HCT116 (cell line): ENCODE results near the gene ACTR6. TPM values are rescaled to one million over a fixed set of nuclear protein-coding genes. Genes with fewer than 3 reads are reported as not detected.

Source experiments
- ATAC-seq: fragments of 200-7000 bp; cut with Tn5 transposase; 2 replicates; pipeline ENCODE4 v1.9.1; 2020; ENCODE audit warnings: mild to moderate bottlenecking, moderate library complexity
- BruUV-seq: library from RNA; stranded (reverse); fragments of 400-500 nt; replicated peaks from 2 replicates; lab custom pipeline; 2021; lab: Mats Ljungman, UMichigan
- CTCF ChIA-PET: fragments of 300-600 bp; sonication (Branson Sonifier 250); formaldehyde crosslinking; loops from one replicate; lab custom pipeline; 2021; ENCODE audit warnings: antibody characterized with exemption; lab: Charles Lee
- POLR2A ChIA-PET: fragments of 300-600, 350-600 bp; sonication (Branson Sonifier 250); formaldehyde crosslinking; loops from one replicate; lab custom pipeline; 2021; ENCODE audit warnings: antibody characterized with exemption; lab: Charles Lee
- RAD21 ChIA-PET, 2 experiments: fragments of 300-600 bp; sonication (Branson Sonifier 250); formaldehyde crosslinking; loops; one replicate each; lab custom pipeline; 2023; ENCODE audit warnings: low total read pairs in 2 of 2; ENCODE audit not compliant: uncharacterized antibody in 2 of 2, unreplicated experiment in 2 of 2, low non-redundant PET in 1 of 2; lab: Charles Lee
- DNase-seq: peaks from one replicate; pipeline ENCODE4 v3.0.0-alpha.2; 2010; ENCODE audit warnings: low read depth, low spot score
- H2AFZ ChIP-seq: fragments of 200-600 bp; shearing (Covaris generic), sonication (generic); 2 replicates; pipeline ENCODE4 v1.6.1; 2017; ENCODE audit warnings: low read depth, mixed run types, mixed read lengths, antibody characterized with exemption, low read length; ENCODE audit not compliant: poor library complexity, severe bottlenecking
- H3K27ac ChIP-seq: 2 replicates; pipeline ENCODE4 v1.5.1; 2012; ENCODE audit warnings: low read depth, low read length
- H3K27me3 ChIP-seq: fragments of 200-600 bp; sonication (generic); 2 replicates; pipeline ENCODE4 v1.6.1; 2016; ENCODE audit warnings: mixed run types, low read length, mixed read lengths; ENCODE audit not compliant: insufficient read depth
- H3K36me3 ChIP-seq, 2 experiments: fragments of 200-500 bp in 1 of 2; fragments of 200-600 bp in 1 of 2; sonication (Bioruptor generic) in 1 of 2; sonication (generic) in 1 of 2; 2 replicates each; pipeline versions ENCODE4 v1.5.1 to v1.6.1; 2014 to 2016; ENCODE audit warnings: low read length in 2 of 2, inconsistent platforms in 1 of 2, mixed read lengths in 1 of 2, mixed run types in 1 of 2; ENCODE audit not compliant: insufficient read depth in 2 of 2, control insufficient read depth in 1 of 2
- H3K4me1 ChIP-seq, 2 experiments: fragments of 200-600 bp in 1 of 2; sonication (generic) in 1 of 2; 2 replicates each; pipeline versions ENCODE4 v1.5.1 to v1.6.1; 2012 to 2017; ENCODE audit warnings: low read length in 2 of 2, inconsistent platforms in 1 of 2, mild to moderate bottlenecking in 1 of 2, mixed read lengths in 1 of 2, mixed run types in 1 of 2, moderate library complexity in 1 of 2; ENCODE audit not compliant: insufficient read depth in 2 of 2, control insufficient read depth in 1 of 2
- H3K4me2 ChIP-seq: fragments of 200-600 bp; sonication (generic); 2 replicates; pipeline ENCODE4 v1.6.1; 2017; ENCODE audit warnings: mixed run types, low read length, mixed read lengths
- H3K4me3 ChIP-seq, 2 experiments: fragments of 200-600 bp in 1 of 2; sonication (generic) in 1 of 2; replicated peaks in 1 of 2; 2 replicates each; pipeline ENCODE4 v1.5.1; 2011 to 2016; ENCODE audit warnings: low read length in 2 of 2, control low read depth in 1 of 2, low read depth in 1 of 2, mild to moderate bottlenecking in 1 of 2, mixed read lengths in 1 of 2, mixed run types in 1 of 2
- H3K79me2 ChIP-seq: fragments of 200-600 bp; sonication (generic); 2 replicates; pipeline ENCODE4 v1.6.1; 2017; ENCODE audit warnings: mild to moderate bottlenecking, mixed run types, low read length, moderate library complexity, mixed read lengths; ENCODE audit not compliant: insufficient read depth
- H3K9ac ChIP-seq: fragments of 200-600 bp; sonication (generic); 2 replicates; pipeline ENCODE4 v1.6.1; 2016; ENCODE audit warnings: low read length, mixed read lengths
- H3K9me2 ChIP-seq: fragments of 200-600 bp; sonication (generic), shearing (Covaris generic); 2 replicates; pipeline ENCODE4 v1.6.1; 2017; ENCODE audit warnings: mixed run types, mild to moderate bottlenecking, moderate library complexity; ENCODE audit not compliant: insufficient read depth
- H3K9me3 ChIP-seq, 2 experiments: fragments of 200-500 bp in 1 of 2; fragments of 200-600 bp in 1 of 2; sonication (Bioruptor generic) in 1 of 2; sonication (generic) in 1 of 2; 2 replicates each; pipeline ENCODE4 v1.6.1; 2014 to 2017; ENCODE audit warnings: low read length in 2 of 2, mixed read lengths in 2 of 2, inconsistent platforms in 1 of 2, low read depth in 1 of 2, mild to moderate bottlenecking in 1 of 2, mixed run types in 1 of 2, moderate library complexity in 1 of 2; ENCODE audit not compliant: control insufficient read depth in 1 of 2, insufficient read depth in 1 of 2
- H4K20me1 ChIP-seq: fragments of 200-600 bp; sonication (generic), shearing (Covaris generic); 2 replicates; pipeline ENCODE4 v1.6.1; 2017; ENCODE audit warnings: mixed run types, mild to moderate bottlenecking, moderate library complexity; ENCODE audit not compliant: insufficient read depth
- ATF3 ChIP-seq: IDR thresholded peaks from 2 replicates; pipeline ENCODE4 v1.6.1; 2012
- CBX3 ChIP-seq: IDR thresholded peaks from 2 replicates; pipeline ENCODE4 v1.6.1; 2012; ENCODE audit warnings: low read depth
- CEBPB ChIP-seq: IDR thresholded peaks from 2 replicates; pipeline ENCODE4 v1.6.1; 2012; ENCODE audit warnings: low read depth
- CTCF ChIP-seq, 3 experiments: fragments of 200-600 bp in 1 of 3; sonication (generic) in 1 of 3; IDR thresholded peaks in 2 of 3; conservative IDR thresholded peaks in 1 of 3; 2 replicates each; pipeline ENCODE4 v1.5.1; 2012 to 2017; ENCODE audit warnings: low read depth in 2 of 3, low read length in 2 of 3, antibody characterized with exemption in 1 of 3, borderline replicate concordance in 1 of 3, control low read depth in 1 of 3, mild to moderate bottlenecking in 1 of 3, mixed read lengths in 1 of 3, mixed run types in 1 of 3, moderate library complexity in 1 of 3; ENCODE audit not compliant: insufficient read depth in 1 of 3
- EGR1 ChIP-seq: IDR thresholded peaks from 2 replicates; pipeline ENCODE4 v1.6.1; 2012; ENCODE audit warnings: low read depth
- EZH2 ChIP-seq: fragments of 200-600 bp; sonication (generic); IDR thresholded peaks from 2 replicates; pipeline ENCODE4 v1.6.1; 2017; ENCODE audit warnings: antibody characterized with exemption, mixed run types
- EZH2phosphoT487 ChIP-seq: fragments of 200-600 bp; IDR thresholded peaks from 2 replicates; pipeline ENCODE4 v1.6.1; 2018; ENCODE audit warnings: antibody characterized with exemption, borderline replicate concordance
- FOSL1 ChIP-seq: IDR thresholded peaks from 2 replicates; pipeline ENCODE4 v1.6.1; 2012; ENCODE audit warnings: low read depth
- JUND ChIP-seq: IDR thresholded peaks from 2 replicates; pipeline ENCODE4 v1.6.1; 2012
- MAX ChIP-seq: IDR thresholded peaks from 2 replicates; pipeline ENCODE4 v1.6.1; 2012
- POLR2A ChIP-seq: IDR thresholded peaks from 2 replicates; pipeline ENCODE4 v1.7.0; 2011; ENCODE audit warnings: borderline replicate concordance; ENCODE audit not compliant: insufficient read depth, insufficient read length; ENCODE audit errors: extremely low read depth
- RAD21 ChIP-seq: IDR thresholded peaks from 2 replicates; pipeline ENCODE4 v1.6.1; 2012; ENCODE audit warnings: low read depth, mild to moderate bottlenecking
- REST ChIP-seq: IDR thresholded peaks from 2 replicates; pipeline ENCODE4 v1.6.1; 2012; ENCODE audit warnings: low read depth
- SIN3A ChIP-seq: IDR thresholded peaks from 2 replicates; pipeline ENCODE4 v1.6.1; 2012; ENCODE audit warnings: low read depth
- SRF ChIP-seq: IDR thresholded peaks from 2 replicates; pipeline ENCODE4 v1.6.1; 2012; ENCODE audit warnings: low read depth
- YY1 ChIP-seq: IDR thresholded peaks from 2 replicates; pipeline ENCODE4 v1.6.1; 2011; ENCODE audit warnings: low read length, low read depth, moderate library complexity, mild to moderate bottlenecking; ENCODE audit not compliant: insufficient replicate concordance; ENCODE audit errors: extremely low read depth
- ZBTB33 ChIP-seq: IDR thresholded peaks from 2 replicates; pipeline ENCODE4 v1.6.1; 2011; ENCODE audit warnings: mild to moderate bottlenecking, low read length, moderate library complexity; ENCODE audit not compliant: insufficient replicate concordance; ENCODE audit errors: extremely low read depth
- ZNF274 ChIP-seq: fragments of 200-500 bp; sonication (Bioruptor generic); IDR thresholded peaks from 2 replicates; pipeline ENCODE4 v1.6.1; 2014; ENCODE audit warnings: mild to moderate bottlenecking, low read depth, low read length, inconsistent platforms
- intact Hi-C: fragments of 100-400 bp; cut with micrococcal nuclease; formaldehyde crosslinking; loops from 2 replicates; pipeline ENCODE4 v1.10.0; 2022
- total RNA-seq: library from RNA; stranded (reverse); gene quantifications from one replicate; pipeline ENCODE4 v1.2.1, GENCODE V29; 2021; ENCODE audit not compliant: unreplicated experiment

ACTR6 gene
- total RNA-seq, 1 experiment from 2014 or later, result 40.4 TPM

GRCh38 chr12:100165356-100165755 is 35.3 kb upstream of the ACTR6 start (continued):
- TF ChIP-seq RAD21, result no peak
- no peak for TF ChIP-seq FOSL1
- no peak for TF ChIP-seq REST
- no peak for TF ChIP-seq CEBPB

- Histone ChIP-seq H3K79me2 (no peaks in the 10 kb centered on the region), H3K4me2 (no peak overlapping the region), H3K9me2 (no peaks in the 10 kb centered on the region), H3K4me1 (peaks cover 4 to 13% of the 10 kb centered on the region in 2 experiments), H2AFZ (no peak overlapping the region), H3K9me3 (no peaks in the 10 kb centered on the region), H3K36me3 (no peaks in the 10 kb centered on the region), H3K27me3 (no peaks in the 10 kb centered on the region), H3K4me3 (no peak overlapping the region), H4K20me1 (no peaks in the 10 kb centered on the region), H3K9ac (no peak overlapping the region), H3K27ac (no peak overlapping the region)
- intact Hi-C loops, result no loop called here
- ChIA-PET RAD21 (no interaction called here), CTCF (interaction anchor here (4.1 kb wide), 1 partner anchor 11 kb away, joined by 18 read pairs; no protein-coding TSS in a partner anchor), POLR2A (no interaction called here)
- BruUV-seq, result no TSS peak
- ATAC-seq (no peak), DNase-seq (no peak)
- TF ChIP-seq EZH2 (no peak), JUND (no peak), ZNF274 (no peak), ZBTB33 (no peak), MAX (no peak), CTCF (IDR thresholded peaks at IDR 0.05 in 2 of 3, conservative IDR thresholded peaks at IDR 0.05 in 1 of 3; ENCODE audit: borderline replicate concordance in 1 of 3, insufficient read depth in 1 of 3, low read depth in 2 of 3, low read length in 2 of 3) (no peak), YY1 (no peak), EGR1 (no peak), ATF3 (no peak), CBX3 (no peak), SIN3A (no peak), POLR2A (no peak), EZH2phosphoT487 (no peak), CEBPB (no peak), SRF (no peak)
These were observed 34.4 kb upstream of the ACTR6 start for GRCh38 chr12:100166232-100166631.
